Ovary (tissue), 9 donors: ENCODE results near the gene PCGF3. TPM values are rescaled to one million over a fixed set of nuclear protein-coding genes. Genes with fewer than 3 reads are reported as not detected.
"Not testable (repeated sequence)": the region's sequence is repeated elsewhere in the genome, so short reads cannot be mapped to it uniquely, and the experiment has no call there.

ENCODE experiments used
- DNase-seq, 5 donors: peaks; one replicate each; pipeline ENCODE4 v3.0.0-alpha.2; 2019 to 2020
- H3K27ac ChIP-seq, 2 donors: fragments of 200-600 bp; one replicate each; pipeline versions ENCODE4 v1.5.1 to v1.8.0; 2019 to 2022
- H3K27me3 ChIP-seq: fragments of 200-600 bp; one replicate; pipeline ENCODE4 v1.8.0; 2022
- H3K36me3 ChIP-seq: fragments of 200-600 bp; sonication (generic); one replicate; pipeline ENCODE4 v1.5.1; 2019
- H3K4me1 ChIP-seq: one replicate; pipeline ENCODE4 v1.8.1; 2013; ENCODE audit warnings: mild to moderate bottlenecking, moderate library complexity; ENCODE audit not compliant: insufficient read depth
- H3K4me3 ChIP-seq: fragments of 200-600 bp; sonication (generic); one replicate; pipeline ENCODE4 v1.5.1; 2017
- H3K9me3 ChIP-seq, 2 donors: fragments of 200-600 bp in 1 of 2; sonication (generic) in 1 of 2; one replicate each; pipeline versions ENCODE4 v1.5.1 to v1.8.1; 2013 to 2019; ENCODE audit warnings: mild to moderate bottlenecking in 1 of 2, moderate library complexity in 1 of 2
- CTCF ChIP-seq, 3 donors: fragments of 450-650 bp in 2 of 3; fragments of 200-600 bp in 1 of 3; IDR thresholded peaks; one replicate each; pipeline versions ENCODE4 v1.5.1 to v1.8.0; 2016 to 2022; ENCODE audit warnings: antibody characterized with exemption in 3 of 3, mild to moderate bottlenecking in 1 of 3
- EP300 ChIP-seq: sonication (generic); formaldehyde crosslinking; IDR thresholded peaks from one replicate; pipeline ENCODE4 v1.6.1; 2017; ENCODE audit warnings: antibody characterized with exemption
- POLR2A ChIP-seq: fragments of 450-650 bp; IDR thresholded peaks from one replicate; pipeline ENCODE4 v1.6.1; 2017; ENCODE audit warnings: antibody characterized with exemption, mild to moderate bottlenecking, moderate library complexity
- WGBS, 3 donors: extraction: QIAGEN DNeasy Blood & Tissue Kit in 1 of 3; methylation state at CpG; one replicate each; pipeline versions ENCODE4 v1.1.5 to v1.1.7; 2013 to 2017; 5-methylcytosine and 5-hydroxymethylcytosine counted together
- intact Hi-C, 4 donors: fragments of 100-400 bp; cut with DNase I; formaldehyde crosslinking; loops; one replicate each; pipeline versions ENCODE4 v1.11.0 to v1.15.1; 2022 to 2023
- polyA plus RNA-seq, 2 donors: library from polyadenylated mRNA; stranded (reverse); fragments of 200-250 nt in 1 of 2; fragments of 350-450 nt in 1 of 2; fragmentation: Illumina TruSeq in 1 of 2; extraction: RNeasy Lipid Tissue Mini Kit (QIAGEN cat#74804) in 1 of 2; gene quantifications; one replicate each; pipeline ENCODE4 v1.2.3, GENCODE V29; 2013 to 2014
- total RNA-seq, 7 donors: library from RNA; depleted of rRNA in 2 of 7; stranded (reverse); fragments of >200 nt in 2 of 7; fragmentation: NEBNext Ultra II Directional in 3 of 7; extraction: Animal tissue kit (Norgen Biotek cat#: 25700) in 3 of 7; gene quantifications; one replicate each; pipeline versions ENCODE4 v1.1.0 to v1.2.4, GENCODE V29; 2016 to 2023
- donor health status: DM: no; HTN: no; CAD: no; lungs with moderate emphysema.
- donor health status: DM: no; HTN: no; CAD: no.
- donor health status: Bipolar disorder and iron deficiency.
- donor health status: DM: yes; HTN: yes; CAD: no.
- donor health status: DM: no; HTN: no; CAD: no.
- donor health status: DM: yes; HTN: yes; CAD: no.

Gene PCGF3
- total and polyA plus RNA-seq, 9 donors: 21.7 to 51.2 (median 45.3) TPM

DNA sequence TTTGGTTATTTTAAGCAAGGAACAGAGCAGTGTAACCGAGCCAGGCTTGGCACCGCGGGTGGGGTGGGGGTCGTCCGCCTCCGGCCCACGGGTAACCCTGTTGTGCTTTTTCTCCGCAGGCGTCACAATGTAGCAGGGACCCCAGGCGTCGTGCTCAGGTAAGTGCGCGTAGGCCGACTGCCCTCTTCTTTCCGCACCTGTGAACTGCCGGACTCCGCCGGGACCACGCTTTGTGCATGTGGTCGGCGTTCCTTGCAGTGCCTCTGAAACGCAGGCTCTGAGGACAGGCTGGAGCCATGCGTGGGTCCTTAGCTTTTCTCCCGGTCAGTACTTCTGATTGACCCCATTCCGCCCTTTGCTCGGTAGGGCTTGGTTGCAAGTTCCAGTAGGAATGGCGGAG is 24.9 kb downstream of the PCGF3 start:
- no peak for DNase-seq
- WGBS, 3 donors: 94 to 97% (median 95%) methylated on average over 27 of the region's 27 CpGs
- Histone ChIP-seq H3K27me3 (no peaks in the 10 kb centered on the region), H3K4me1 (peaks cover 10% of the 10 kb centered on the region), H3K27ac (no peak overlapping the region), H3K4me3 (no peak overlapping the region), H3K9me3 (no peaks in the 10 kb centered on the region), H3K36me3 (no peaks in the 10 kb centered on the region)
- intact Hi-C loops: loop anchor here in 1 of 4 donors (10.0 kb wide), 1 partner anchor 254 kb away; the partner anchor contains the start of gene IDUA
- no peak for TF ChIP-seq EP300
- no peak for TF ChIP-seq CTCF (IDR thresholded peaks at IDR 0.05)
- no peak for TF ChIP-seq POLR2A

DNA sequence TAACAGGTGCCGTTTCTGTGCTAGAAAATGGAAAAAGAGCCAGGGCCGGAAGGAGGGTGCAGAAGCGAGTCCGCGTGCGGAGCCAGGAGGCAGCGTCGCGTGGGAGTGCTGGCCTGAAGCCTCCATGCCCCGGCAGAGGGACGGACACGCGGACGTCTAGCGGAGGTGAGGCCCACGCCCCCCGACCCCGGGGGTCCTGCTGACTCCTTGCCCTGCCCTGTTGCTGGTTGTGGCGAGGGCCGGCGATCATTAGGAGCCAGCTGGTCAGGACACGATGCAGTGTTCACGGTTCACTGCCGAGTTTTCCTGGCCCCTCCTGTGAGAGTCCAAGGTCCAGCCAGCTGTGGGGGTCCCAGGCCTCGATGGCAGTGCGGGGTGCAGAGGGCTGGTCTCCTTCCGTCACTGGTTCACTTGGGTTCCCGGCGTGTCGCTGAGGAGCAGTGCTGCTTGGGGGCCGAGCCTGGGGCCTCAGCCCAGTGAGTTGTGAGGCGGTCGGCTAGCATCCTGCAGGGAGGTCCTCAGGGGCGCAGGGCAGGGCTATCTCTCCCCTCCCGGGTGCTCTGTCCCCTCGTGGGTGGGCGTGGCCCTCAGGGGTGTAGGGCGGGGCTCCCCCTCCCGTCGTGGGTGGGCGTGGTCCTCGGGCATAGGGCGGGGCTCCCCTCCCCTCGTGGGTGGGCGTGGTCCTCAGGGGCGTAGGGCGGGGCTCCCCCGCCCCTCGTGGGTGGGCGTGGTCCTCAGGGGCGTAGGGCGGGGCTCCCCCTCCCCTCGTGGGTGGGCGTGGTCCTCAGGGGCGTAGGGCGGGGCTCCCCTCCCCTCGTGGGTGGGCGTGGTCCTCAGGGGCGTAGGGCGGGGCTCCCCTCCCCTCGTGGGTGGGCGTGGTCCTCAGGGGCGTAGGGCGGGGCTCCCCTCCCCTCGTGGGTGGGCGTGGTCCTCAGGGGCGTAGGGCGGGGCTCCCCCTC is 25.6 kb downstream of the PCGF3 start:
- not testable (repeated sequence) for H3K27me3 ChIP-seq, H3K27ac ChIP-seq, H3K36me3 ChIP-seq, H3K4me1 ChIP-seq, DNase-seq, H3K9me3 ChIP-seq, H3K4me3 ChIP-seq
- WGBS, 3 donors: 89 to 94% (median 90%) methylated on average over 28 to 55 of the region's 68 CpGs
- intact Hi-C loops: loop anchor here in 1 of 4 donors (10.0 kb wide), 1 partner anchor 254 kb away; the partner anchor contains the start of gene IDUA

DNA sequence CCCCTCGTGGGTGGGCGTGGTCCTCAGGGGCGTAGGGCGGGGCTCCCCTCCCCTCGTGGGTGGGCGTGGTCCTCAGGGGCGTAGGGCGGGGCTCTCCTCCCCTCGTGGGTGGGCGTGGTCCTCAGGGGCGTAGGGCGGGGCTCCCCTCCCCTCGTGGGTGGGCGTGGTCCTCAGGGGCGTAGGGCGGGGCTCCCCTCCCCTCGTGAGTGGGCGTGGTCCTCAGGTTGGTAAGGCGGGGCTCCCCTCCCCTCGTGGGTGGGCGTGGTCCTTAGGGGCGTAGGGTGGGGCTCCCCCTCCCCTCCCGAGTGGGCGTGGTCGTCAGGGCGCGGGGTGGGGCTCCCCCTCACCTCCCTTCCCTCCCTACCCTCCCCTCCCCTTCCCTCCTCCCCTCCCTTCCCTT is 26.3 kb downstream of the PCGF3 start:
- not testable (repeated sequence) for H3K9me3 ChIP-seq, H3K36me3 ChIP-seq, H3K27me3 ChIP-seq, H3K4me1 ChIP-seq, DNase-seq, H3K27ac ChIP-seq, H3K4me3 ChIP-seq
- intact Hi-C loops: loop anchor here in 1 of 4 donors (10.0 kb wide), 1 partner anchor 253 kb away; the partner anchor contains the start of gene IDUA
- WGBS, 3 donors: 62 to 69% (median 68%) methylated on average over 5 to 26 of the region's 27 CpGs

- intact Hi-C loops: loop anchor here in 1 of 4 donors (10.0 kb wide), 1 partner anchor 252 kb away; the partner anchor contains the start of gene IDUA
- WGBS, 3 donors: 94 to 96% (median 94%) methylated on average over 18 to 20 of the region's 20 CpGs
- TF ChIP-seq POLR2A: no peak
- TF ChIP-seq EP300: no peak
- no peak for TF ChIP-seq CTCF (IDR thresholded peaks at IDR 0.05)
- Histone ChIP-seq H3K4me1 (no peaks in the 10 kb centered on the region), H3K27me3 (no peaks in the 10 kb centered on the region), H3K36me3 (no peaks in the 10 kb centered on the region), H3K9me3 (no peaks in the 10 kb centered on the region), H3K4me3 (no peak overlapping the region), H3K27ac (no peak overlapping the region)
- no peak for DNase-seq
These were observed 26.9 kb downstream of the PCGF3 start for GRCh38 chr4:732486-732885.

DNA sequence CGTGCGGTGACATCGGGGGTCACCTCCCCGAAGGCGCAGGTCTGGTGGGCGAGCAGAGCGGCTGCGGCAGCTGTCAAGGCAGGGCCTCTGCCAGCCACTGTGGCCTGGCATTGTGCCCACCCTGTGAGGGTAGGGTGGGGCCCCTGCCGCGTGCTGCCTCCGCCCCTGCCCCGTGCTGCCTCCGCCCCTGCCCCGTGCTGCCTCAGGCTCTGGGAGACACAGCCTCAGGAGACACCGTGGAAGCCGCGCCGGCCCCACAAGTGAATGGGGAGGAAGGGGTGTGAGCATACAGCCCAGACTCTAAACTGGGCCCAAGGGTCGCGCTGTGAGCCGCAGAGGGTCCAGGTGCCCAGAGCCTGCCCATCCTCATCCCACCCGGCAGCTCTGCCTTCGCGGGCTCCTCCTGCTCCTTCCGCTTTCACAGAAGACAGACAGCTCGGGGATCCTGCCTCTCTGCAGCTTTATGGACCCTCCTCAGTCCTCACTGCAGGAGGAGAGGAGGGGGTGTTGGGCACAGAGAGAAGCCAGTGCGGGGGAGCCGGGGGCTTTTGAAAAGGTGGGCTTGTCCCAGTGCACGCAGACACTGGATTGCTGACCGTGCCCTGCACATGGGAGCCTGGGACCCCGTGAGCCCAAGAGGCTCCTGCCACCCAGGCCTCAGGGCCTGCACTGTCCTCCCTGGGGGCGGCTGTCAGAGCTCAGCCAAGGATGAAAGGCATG is 27.4 kb downstream of the PCGF3 start:
- H3K4me1 ChIP-seq: no peaks in the 10 kb centered on the region
- TF ChIP-seq POLR2A (no peak), EP300 (no peak), CTCF (IDR thresholded peaks at IDR 0.05) (no peak)
- intact Hi-C loops: loop anchor here in 1 of 4 donors (10.0 kb wide), 1 partner anchor 252 kb away; the partner anchor contains the start of gene IDUA
- no peak for DNase-seq
- no peak overlapping the region for H3K4me3 ChIP-seq
- no peaks in the 10 kb centered on the region for H3K9me3 ChIP-seq
- no peaks in the 10 kb centered on the region for H3K27me3 ChIP-seq
- 86 to 90% (median 89%) methylated on average over 32 of the region's 32 CpGs for WGBS, 3 donors
- H3K36me3 ChIP-seq: no peaks in the 10 kb centered on the region
- no peak overlapping the region for H3K27ac ChIP-seq
